H1 (cell line): ENCODE measurements around the gene MAPK1. TPM values are rescaled to one million over a fixed set of nuclear protein-coding genes. Genes with fewer than 3 reads are reported as not detected.

ENCODE experiments used
- CTCF ChIA-PET: fragments of 300-600 bp; sonication (Branson Sonifier 250); formaldehyde crosslinking; loops from one replicate; lab custom pipeline; 2021; ENCODE audit not compliant: partially characterized antibody; lab: Charles Lee
- POLR2A ChIA-PET: fragments of 300-600 bp; sonication (Branson Sonifier 250); formaldehyde crosslinking; loops from one replicate; lab custom pipeline; 2021; ENCODE audit warnings: inconsistent platforms; ENCODE audit not compliant: partially characterized antibody; lab: Charles Lee
- DNase-seq, 2 experiments: peaks; one replicate each; pipeline versions ENCODE4 v3.0.0 to v3.0.0-alpha.2; 2010 to 2022; ENCODE audit warnings: low spot score in 2 of 2, low read depth in 1 of 2, mixed read lengths in 1 of 2
- FAIRE-seq: peaks from 2 replicates; lab custom pipeline; 2011; peaks lifted over from hg19 to GRCh38; lab: Jason Lieb, UNC
- H2AFZ ChIP-seq: 2 replicates; pipeline ENCODE4 v1.8.1; 2012; ENCODE audit warnings: low read length, inconsistent platforms
- H2AK5ac ChIP-seq: 2 replicates; pipeline ENCODE4 v1.6.1; 2013; ENCODE audit warnings: low read depth, low read length
- H2BK120ac ChIP-seq: replicated peaks from 2 replicates; pipeline ENCODE3; 2013; ENCODE audit warnings: low read depth, low read length, inconsistent platforms
- H2BK12ac ChIP-seq: 2 replicates; pipeline ENCODE4 v1.6.1; 2013; ENCODE audit warnings: low read depth, low read length
- H2BK15ac ChIP-seq: 2 replicates; pipeline ENCODE4 v1.6.1; 2013; ENCODE audit warnings: low read length
- H2BK20ac ChIP-seq: 2 replicates; pipeline ENCODE4 v1.6.1; 2013; ENCODE audit warnings: low read length
- H2BK5ac ChIP-seq: 2 replicates; pipeline ENCODE4 v1.6.1; 2013; ENCODE audit warnings: low read depth, low read length
- H3K14ac ChIP-seq: 2 replicates; pipeline ENCODE4 v1.6.1; 2013; ENCODE audit warnings: inconsistent platforms; ENCODE audit not compliant: insufficient read length
- H3K18ac ChIP-seq: 2 replicates; pipeline ENCODE4 v1.6.1; 2013; ENCODE audit warnings: low read length; ENCODE audit errors: extremely low read depth
- H3K23ac ChIP-seq: 2 replicates; pipeline ENCODE4 v1.6.1; 2013; ENCODE audit warnings: inconsistent platforms; ENCODE audit not compliant: insufficient read length
- H3K23me2 ChIP-seq: 2 replicates; pipeline ENCODE4 v1.6.1; 2013; ENCODE audit warnings: low read depth, low read length
- H3K27ac ChIP-seq: 2 replicates; pipeline ENCODE4 v1.6.1; 2011; ENCODE audit warnings: low read depth, low read length, inconsistent platforms
- H3K27me3 ChIP-seq, 4 experiments: replicated peaks in 1 of 4; 1 replicate in 1 of 4; 2 replicates in 3 of 4; pipeline versions ENCODE4 v1.6.1 to v1.8.1; 2011 to 2013; ENCODE audit warnings: low read length in 3 of 4, mild to moderate bottlenecking in 3 of 4, inconsistent platforms in 2 of 4, mixed read lengths in 2 of 4, moderate library complexity in 1 of 4; ENCODE audit not compliant: control insufficient read depth in 3 of 4, insufficient read depth in 3 of 4; ENCODE audit errors: extremely low read depth in 1 of 4
- H3K36me3 ChIP-seq, 4 experiments: 2 replicates each; pipeline versions ENCODE4 v1.6.1 to v1.8.1; 2011 to 2013; ENCODE audit warnings: mild to moderate bottlenecking in 4 of 4, low read length in 3 of 4, moderate library complexity in 2 of 4, control low read depth in 1 of 4, inconsistent platforms in 1 of 4; ENCODE audit not compliant: insufficient read depth in 4 of 4, control insufficient read depth in 2 of 4
- H3K4ac ChIP-seq: replicated peaks from 2 replicates; pipeline ENCODE3; 2013; ENCODE audit warnings: low read length, low read depth, mixed read lengths, inconsistent platforms; ENCODE audit not compliant: insufficient read length
- H3K4me1 ChIP-seq, 4 experiments: replicated peaks in 1 of 4; 1 replicate in 1 of 4; 2 replicates in 3 of 4; pipeline versions ENCODE4 v1.6.1 to v1.8.1; 2011 to 2013; ENCODE audit warnings: low read length in 3 of 4, inconsistent platforms in 2 of 4, mixed read lengths in 1 of 4; ENCODE audit not compliant: insufficient read depth in 4 of 4, control insufficient read depth in 3 of 4
- H3K4me2 ChIP-seq, 2 experiments: 2 replicates each; pipeline versions ENCODE4 v1.6.1 to v1.8.1; 2011 to 2013; ENCODE audit warnings: low read depth in 2 of 2, low read length in 2 of 2, control low read depth in 1 of 2, inconsistent platforms in 1 of 2, mild to moderate bottlenecking in 1 of 2; ENCODE audit not compliant: insufficient read depth in 1 of 2
- H3K4me3 ChIP-seq, 4 experiments: fragments of 200-600, 300-600 bp in 1 of 4; sonication (generic), shearing (Covaris generic), sonication (Bioruptor Twin) in 1 of 4; 2 replicates each; pipeline versions ENCODE4 v1.5.1 to v1.8.1; 2011 to 2016; ENCODE audit warnings: low read length in 4 of 4, low read depth in 3 of 4, control low read depth in 2 of 4, inconsistent platforms in 2 of 4, mild to moderate bottlenecking in 2 of 4, mixed read lengths in 1 of 4, moderate library complexity in 1 of 4; ENCODE audit not compliant: insufficient read depth in 2 of 4; ENCODE audit errors: extremely low read depth in 1 of 4
- H3K56ac ChIP-seq: replicated peaks from 2 replicates; pipeline ENCODE3; 2013; ENCODE audit warnings: low read depth, mild to moderate bottlenecking, mixed read lengths, low read length, inconsistent platforms; ENCODE audit not compliant: insufficient read length
- H3K79me1 ChIP-seq: 2 replicates; pipeline ENCODE4 v1.6.1; 2013; ENCODE audit warnings: low read depth, low read length, control low read depth
- H3K79me2 ChIP-seq, 2 experiments: 2 replicates each; pipeline versions ENCODE4 v1.6.1 to v1.8.1; 2012 to 2013; ENCODE audit warnings: low read length in 2 of 2, mild to moderate bottlenecking in 2 of 2, inconsistent platforms in 1 of 2; ENCODE audit not compliant: insufficient read depth in 2 of 2, control insufficient read depth in 1 of 2
- H3K9ac ChIP-seq, 4 experiments: replicated peaks in 1 of 4; 1 replicate in 1 of 4; 2 replicates in 3 of 4; pipeline versions ENCODE4 v1.6.1 to v1.8.1; 2011 to 2013; ENCODE audit warnings: low read depth in 3 of 4, low read length in 3 of 4, control low read depth in 2 of 4, mild to moderate bottlenecking in 2 of 4, moderate library complexity in 2 of 4, inconsistent platforms in 1 of 4; ENCODE audit errors: extremely low read depth in 1 of 4
- H3K9me3 ChIP-seq, 2 experiments: 2 replicates each; pipeline versions ENCODE4 v1.6.1 to v1.8.1; 2012 to 2013; ENCODE audit warnings: mild to moderate bottlenecking in 2 of 2, moderate library complexity in 2 of 2, control low read depth in 1 of 2, inconsistent platforms in 1 of 2, low read depth in 1 of 2, low read length in 1 of 2, mixed read lengths in 1 of 2; ENCODE audit not compliant: insufficient read depth in 2 of 2
- H4K20me1 ChIP-seq, 2 experiments: replicated peaks in 1 of 2; 2 replicates each; pipeline versions ENCODE3 to v1.8.1; 2011 to 2013; ENCODE audit warnings: inconsistent platforms in 2 of 2, low read length in 2 of 2, mild to moderate bottlenecking in 1 of 2; ENCODE audit not compliant: insufficient read depth in 2 of 2, control insufficient read depth in 1 of 2
- H4K5ac ChIP-seq: 2 replicates; pipeline ENCODE4 v1.6.1; 2013; ENCODE audit warnings: low read length, low read depth, mixed read lengths, inconsistent platforms; ENCODE audit not compliant: insufficient read length
- H4K8ac ChIP-seq: 2 replicates; pipeline ENCODE4 v1.8.0; 2013; ENCODE audit warnings: mild to moderate bottlenecking, moderate library complexity, low read length, inconsistent platforms; ENCODE audit not compliant: insufficient read depth; ENCODE audit errors: extremely low read depth
- H4K91ac ChIP-seq: replicated peaks from 2 replicates; pipeline ENCODE3; 2013; ENCODE audit warnings: low read length, mixed read lengths, inconsistent platforms; ENCODE audit not compliant: insufficient read length
- EP300 ChIP-seq, 2 experiments: IDR thresholded peaks; 1 replicate in 1 of 2; 2 replicates in 1 of 2; pipeline ENCODE4 v1.6.1; 2011 to 2012; ENCODE audit warnings: low read depth in 2 of 2, low read length in 2 of 2, mild to moderate bottlenecking in 2 of 2, borderline replicate concordance in 1 of 2, inconsistent platforms in 1 of 2, moderate library complexity in 1 of 2
- FOSL1 ChIP-seq: IDR thresholded peaks from 2 replicates; pipeline ENCODE4 v1.6.1; 2011; ENCODE audit warnings: mild to moderate bottlenecking, low read depth, low read length, moderate library complexity; ENCODE audit not compliant: insufficient read depth
- WGBS, 2 experiments: shearing (Covaris generic) in 1 of 2; methylation state at CpG; one replicate each; pipeline versions ENCODE4 v1.1.6 to v1.1.7; 2013 to 2015; ENCODE audit warnings: low lambda C conversion rate in 2 of 2, mixed read lengths in 2 of 2, inconsistent platforms in 1 of 2, low coverage in 1 of 2, missing lambda C conversion rate in 1 of 2; ENCODE audit not compliant: insufficient replicate concordance in 2 of 2, insufficient coverage in 1 of 2, insufficient read length in 1 of 2; ENCODE audit errors: extremely low coverage in 1 of 2, missing lambda C conversion rate in 1 of 2; 5-methylcytosine and 5-hydroxymethylcytosine counted together
- polyA plus RNA-seq, 7 experiments: library from polyadenylated mRNA; depleted of rRNA in 3 of 7; stranded (reverse) in 5 of 7; unstranded in 2 of 7; fragments of >200 nt in 5 of 7; fragments of 200-250 nt in 2 of 7; gene quantifications; 1 replicate in 5 of 7; 2 replicates in 1 of 7; 4 replicates in 1 of 7; pipeline versions ENCODE4 v1.2.1 to v1.2.3, GENCODE V29; 2011 to 2013; ENCODE audit warnings: missing spikeins in 2 of 7, mixed read lengths in 2 of 7
- total RNA-seq: library from RNA; stranded (reverse); fragmentation: NEBNext Ultra II Directional; extraction: Animal tissue kit (Norgen Biotek cat#: 25700); gene quantifications from 2 replicates; pipeline ENCODE4 v1.2.1, GENCODE V29; 2021
- TF ChIP-seq, protein P1 (sequence below): IDR thresholded peaks from 2 replicates; pipeline ENCODE4 v1.6.1; 2012; ENCODE audit warnings: inconsistent platforms
- TF ChIP-seq, protein P2 (sequence below): IDR thresholded peaks from 2 replicates; pipeline ENCODE4 v1.6.1; 2012; ENCODE audit warnings: inconsistent platforms

MAPK1 gene
- total and polyA plus RNA-seq, 2 of the 8 experiments (the other 6 are each of a cell fraction or from before 2014, with no cell fraction given) = 28.1 to 101 TPM

DNA sequence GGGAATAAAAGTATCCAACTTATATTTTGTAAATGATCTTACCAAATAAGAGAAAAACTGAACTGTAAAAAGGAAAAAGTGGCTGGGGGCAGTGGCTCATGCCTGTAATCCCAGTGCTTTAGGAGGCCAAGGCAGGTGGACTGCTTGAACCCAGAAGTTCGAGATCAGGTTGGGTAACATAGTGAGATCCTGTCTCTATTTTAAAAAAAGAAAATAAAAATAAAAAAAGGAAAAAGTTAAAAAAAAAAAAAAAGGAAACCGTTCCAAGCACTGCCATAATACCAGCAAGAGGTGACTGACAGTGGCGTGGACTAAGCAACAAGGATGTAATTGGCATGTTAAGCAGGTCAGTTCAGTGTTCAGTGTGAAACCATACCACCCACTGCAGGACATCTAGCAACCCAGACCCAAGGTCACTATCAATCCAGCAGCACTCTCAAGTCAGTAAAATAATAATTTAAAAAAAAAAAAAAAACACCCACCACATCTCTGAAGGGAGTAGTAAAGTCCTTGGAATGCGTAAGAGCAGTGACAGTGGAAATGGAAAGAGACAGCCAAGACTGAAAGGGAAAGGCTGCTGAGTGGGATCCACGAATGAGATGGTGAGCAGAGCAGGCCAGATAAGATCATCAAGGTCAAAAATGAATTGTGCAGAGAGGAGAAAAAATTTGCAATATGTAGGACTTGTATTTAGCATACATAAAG, 43.6 kb downstream of the MAPK1 start:
- no peak overlapping the region for H2BK15ac ChIP-seq
- H3K27ac ChIP-seq = no peak overlapping the region
- H4K5ac ChIP-seq = no peak overlapping the region
- no peak overlapping the region for H3K4ac ChIP-seq
- no peak overlapping the region for H2BK120ac ChIP-seq
- no peak overlapping the region for H3K14ac ChIP-seq
- no peak overlapping the region for H4K8ac ChIP-seq
- FAIRE-seq = no peak
- ChIA-PET CTCF (no interaction called here), POLR2A (no interaction called here)
- H3K9me3 ChIP-seq = no peaks in the 10 kb centered on the region
- H2BK20ac ChIP-seq = no peak overlapping the region
- no peak overlapping the region for H3K9ac ChIP-seq
- H3K27me3 ChIP-seq = no peaks in the 10 kb centered on the region
- no peak overlapping the region for H2AFZ ChIP-seq
- no peak overlapping the region; the same call in 1 of the 2 replicates for H2BK5ac ChIP-seq
- H4K91ac ChIP-seq = no peak overlapping the region
- TF ChIP-seq, protein P1, sequence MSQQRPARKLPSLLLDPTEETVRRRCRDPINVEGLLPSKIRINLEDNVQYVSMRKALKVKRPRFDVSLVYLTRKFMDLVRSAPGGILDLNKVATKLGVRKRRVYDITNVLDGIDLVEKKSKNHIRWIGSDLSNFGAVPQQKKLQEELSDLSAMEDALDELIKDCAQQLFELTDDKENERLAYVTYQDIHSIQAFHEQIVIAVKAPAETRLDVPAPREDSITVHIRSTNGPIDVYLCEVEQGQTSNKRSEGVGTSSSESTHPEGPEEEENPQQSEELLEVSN = no peak
- TF ChIP-seq EP300 (IDR thresholded peaks at IDR 0.05; ENCODE audit: borderline replicate concordance in 1 of 2, low read depth in 2 of 2, low read length in 2 of 2) (no peak), FOSL1 (no peak)
- TF ChIP-seq, protein P2, sequence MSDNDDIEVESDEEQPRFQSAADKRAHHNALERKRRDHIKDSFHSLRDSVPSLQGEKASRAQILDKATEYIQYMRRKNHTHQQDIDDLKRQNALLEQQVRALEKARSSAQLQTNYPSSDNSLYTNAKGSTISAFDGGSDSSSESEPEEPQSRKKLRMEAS = no peak
- H3K23me2 ChIP-seq = no peaks in the 10 kb centered on the region
- H2BK12ac ChIP-seq = no peak overlapping the region
- no peak overlapping the region for H3K18ac ChIP-seq
- H3K56ac ChIP-seq = no peak overlapping the region
- no peak overlapping the region for H3K23ac ChIP-seq
- no peaks in the 10 kb centered on the region for H3K36me3 ChIP-seq
- H3K79me2 ChIP-seq = peaks cover 8 to 90% of the 10 kb centered on the region in 2 experiments
- H3K4me3 ChIP-seq = no peak overlapping the region
- DNase-seq = no peak
- 86% methylated on average over 5 of the region's 5 CpGs; no CpG with 5 or more reads in 1 of the 2 experiments for WGBS, 2 experiments
- H2AK5ac ChIP-seq = no peak overlapping the region; the same call in 1 of the 2 replicates
- peaks cover 11 to 24% of the 10 kb centered on the region in 2 experiments for H4K20me1 ChIP-seq
- H3K4me1 ChIP-seq = peaks cover 2 to 6% (median 5%) of the 10 kb centered on the region in 4 experiments; a peak in 5 of 7 replicates
- H3K79me1 ChIP-seq = peaks cover 6% of the 10 kb centered on the region; the same call in 1 of the 2 replicates
- H3K4me2 ChIP-seq = no peak overlapping the region
